ENCODE results near the gene VN1R5. TPM values are rescaled to one million over a fixed set of nuclear protein-coding genes. Genes with fewer than 3 reads are reported as not detected.

The VN1R5 gene
- total RNA-seq, 2 donors from 2014 or later: 0.62 TPM; not detected in 1

GRCh38 chr1:247246325-247247115, 9.4 kb upstream of the VN1R5 start:
- intact Hi-C loops (cut with DNase I): no loop called here
- H3K36me3 ChIP-seq: no peaks in the 10 kb centered on the region
- H3K27ac ChIP-seq: no peak overlapping the region
- H3K9me3 ChIP-seq: no peaks in the 10 kb centered on the region
- DNase-seq (ENCODE audit: low spot score): no peak
- TF ChIP-seq POLR2AphosphoS5 (IDR thresholded peaks at IDR 0.05): no peak
- H3K4me3 ChIP-seq: no peak overlapping the region
- no peaks in the 10 kb centered on the region for H3K27me3 ChIP-seq (replicated peaks; ENCODE audit: insufficient read depth)
- H3K4me1 ChIP-seq (replicated peaks): no peaks in the 10 kb centered on the region

GRCh38 chr1:247247568-247247967, 8.3 kb upstream of the VN1R5 start:
- Histone ChIP-seq H3K4me1 (replicated peaks) (no peaks in the 10 kb centered on the region), H3K27ac (no peak overlapping the region), H3K36me3 (no peaks in the 10 kb centered on the region), H3K9me3 (no peaks in the 10 kb centered on the region), H3K27me3 (replicated peaks; ENCODE audit: insufficient read depth) (no peaks in the 10 kb centered on the region), H3K4me3 (no peak overlapping the region)
- no peak for DNase-seq (ENCODE audit: low spot score)
- TF ChIP-seq POLR2A (IDR thresholded peaks at IDR 0.05) (no peak), CTCF (IDR thresholded peaks at IDR 0.05) (no peak), POLR2AphosphoS5 (IDR thresholded peaks at IDR 0.05) (no peak)
- 100% methylated on average over 1 of the region's 1 CpG for WGBS
- intact Hi-C loops (cut with DNase I): no loop called here

- Histone ChIP-seq H3K27ac (no peak overlapping the region), H3K9me3 (no peaks in the 10 kb centered on the region), H3K4me1 (replicated peaks) (no peaks in the 10 kb centered on the region), H3K36me3 (no peaks in the 10 kb centered on the region), H3K27me3 (replicated peaks; ENCODE audit: insufficient read depth) (no peaks in the 10 kb centered on the region), H3K4me3 (no peak overlapping the region)
- DNase-seq (ENCODE audit: low spot score): no peak
- TF ChIP-seq POLR2AphosphoS5 (IDR thresholded peaks at IDR 0.05) (no peak), POLR2A (IDR thresholded peaks at IDR 0.05) (no peak), CTCF (IDR thresholded peaks at IDR 0.05) (no peak)
- 59% methylated on average over 5 of the region's 5 CpGs for WGBS
- intact Hi-C loops (cut with DNase I): no loop called here
Observed at GRCh38 chr1:247266053-247266452, 10.2 kb downstream of the VN1R5 start.

- H3K9me3 ChIP-seq: no peaks in the 10 kb centered on the region
- no peak overlapping the region for H3K4me3 ChIP-seq
- no peak for DNase-seq (ENCODE audit: low spot score)
- intact Hi-C loops (cut with DNase I): no loop called here
- H3K27me3 ChIP-seq (replicated peaks; ENCODE audit: insufficient read depth): no peaks in the 10 kb centered on the region
- H3K36me3 ChIP-seq: no peaks in the 10 kb centered on the region
- TF ChIP-seq CTCF (IDR thresholded peaks at IDR 0.05) (no peak), POLR2A (IDR thresholded peaks at IDR 0.05) (no peak), POLR2AphosphoS5 (IDR thresholded peaks at IDR 0.05) (no peak)
- H3K4me1 ChIP-seq (replicated peaks): no peaks in the 10 kb centered on the region
- H3K27ac ChIP-seq: no peak overlapping the region
- 39% methylated on average over 2 of the region's 2 CpGs for WGBS
Observed at GRCh38 chr1:247268390-247269045, 12.6 kb downstream of the VN1R5 start.

- intact Hi-C loops (cut with DNase I): no loop called here
- no peaks in the 10 kb centered on the region for H3K4me1 ChIP-seq (replicated peaks)
- H3K36me3 ChIP-seq: no peaks in the 10 kb centered on the region
- H3K4me3 ChIP-seq: no peak overlapping the region
- no peaks in the 10 kb centered on the region for H3K9me3 ChIP-seq
- no peak for DNase-seq (ENCODE audit: low spot score)
- H3K27ac ChIP-seq: no peak overlapping the region
- TF ChIP-seq POLR2AphosphoS5 (IDR thresholded peaks at IDR 0.05) (no peak), POLR2A (IDR thresholded peaks at IDR 0.05) (no peak), CTCF (IDR thresholded peaks at IDR 0.05) (no peak)
- no peaks in the 10 kb centered on the region for H3K27me3 ChIP-seq (replicated peaks; ENCODE audit: insufficient read depth)
Observed at GRCh38 chr1:247269133-247269532, 13.3 kb downstream of the VN1R5 start.
